Muscle of leg (tissue), 11 donors: ENCODE results near the gene MPRIP. TPM values are rescaled to one million over a fixed set of nuclear protein-coding genes. Genes with fewer than 3 reads are reported as not detected.

Source experiments
- DNase-seq: peaks from one replicate; pipeline ENCODE4 v3.0.0; 2013
- H3K27ac ChIP-seq: one replicate; pipeline ENCODE4 v1.5.1; 2013; ENCODE audit warnings: mild to moderate bottlenecking, low read length, control low read depth
- H3K27me3 ChIP-seq: one replicate; pipeline ENCODE4 v1.6.1; 2013; ENCODE audit warnings: low read length; ENCODE audit not compliant: control insufficient read depth, insufficient read depth
- H3K36me3 ChIP-seq: one replicate; pipeline ENCODE4 v1.6.1; 2013; ENCODE audit warnings: low read length; ENCODE audit not compliant: control insufficient read depth, insufficient read depth
- H3K4me1 ChIP-seq: one replicate; pipeline ENCODE4 v1.6.1; 2013; ENCODE audit warnings: low read length; ENCODE audit not compliant: control insufficient read depth, insufficient read depth
- H3K4me3 ChIP-seq: one replicate; pipeline ENCODE4 v1.5.1; 2013; ENCODE audit warnings: low read length, control low read depth
- H3K9me3 ChIP-seq: replicated peaks from 2 replicates; pipeline ENCODE4 v1.6.1; 2013; ENCODE audit warnings: low read depth, low read length; ENCODE audit not compliant: control insufficient read depth
- WGBS: methylation state at CpG from one replicate; pipeline ENCODE4 v1.1.5; 2013; ENCODE audit warnings: missing lambda C conversion rate; ENCODE audit not compliant: insufficient coverage; 5-methylcytosine and 5-hydroxymethylcytosine counted together
- polyA plus RNA-seq, 8 donors: library from polyadenylated mRNA; unstranded; fragments of 120-200 nt; gene quantifications; one replicate each; pipeline versions ENCODE4 v1.2.1 to v1.2.3, GENCODE V29; 2013; ENCODE audit warnings: inconsistent platforms in 1 of 8, low replicate concordance in 1 of 8; ENCODE audit not compliant: insufficient read length in 8 of 8, insufficient read depth in 1 of 8
- total RNA-seq: library from RNA; stranded (reverse); fragments of 120-200 nt; gene quantifications from one replicate; pipeline ENCODE4 v1.2.4, GENCODE V29; 2013

Gene MPRIP
- total and polyA plus RNA-seq, 9 donors = 144 to 211 (median 198) TPM

- Histone ChIP-seq H3K9me3 (no peaks in the 10 kb centered on the region), H3K36me3 (peaks cover 94% of the 10 kb centered on the region), H3K27me3 (no peaks in the 10 kb centered on the region), H3K4me1 (peaks cover 11% of the 10 kb centered on the region), H3K4me3 (no peak overlapping the region), H3K27ac (no peak overlapping the region)
- peak; percentile 27 for DNase-seq
- 83% methylated on average over 22 of the region's 26 CpGs for WGBS
Measured at GRCh38 chr17:17172001-17172939, 130.0 kb downstream of the MPRIP start.

GRCh38 chr17:17172990-17173389, 130.7 kb downstream of the MPRIP start:
- Histone ChIP-seq H3K9me3 (no peaks in the 10 kb centered on the region), H3K27me3 (no peaks in the 10 kb centered on the region), H3K4me3 (no peak overlapping the region), H3K4me1 (peaks cover 11% of the 10 kb centered on the region), H3K27ac (peak overlapping the region; percentile 3), H3K36me3 (peaks cover 94% of the 10 kb centered on the region)
- 78% methylated on average over 9 of the region's 9 CpGs for WGBS
- DNase-seq = no peak

- Histone ChIP-seq H3K27me3 (no peaks in the 10 kb centered on the region), H3K4me3 (no peak overlapping the region), H3K9me3 (no peaks in the 10 kb centered on the region), H3K36me3 (peaks cover 94% of the 10 kb centered on the region), H3K4me1 (peaks cover 11% of the 10 kb centered on the region), H3K27ac (no peak overlapping the region)
- DNase-seq = no peak
- 95% methylated on average over 14 of the region's 14 CpGs for WGBS
Measured at GRCh38 chr17:17173921-17174320, 131.7 kb downstream of the MPRIP start.

DNA sequence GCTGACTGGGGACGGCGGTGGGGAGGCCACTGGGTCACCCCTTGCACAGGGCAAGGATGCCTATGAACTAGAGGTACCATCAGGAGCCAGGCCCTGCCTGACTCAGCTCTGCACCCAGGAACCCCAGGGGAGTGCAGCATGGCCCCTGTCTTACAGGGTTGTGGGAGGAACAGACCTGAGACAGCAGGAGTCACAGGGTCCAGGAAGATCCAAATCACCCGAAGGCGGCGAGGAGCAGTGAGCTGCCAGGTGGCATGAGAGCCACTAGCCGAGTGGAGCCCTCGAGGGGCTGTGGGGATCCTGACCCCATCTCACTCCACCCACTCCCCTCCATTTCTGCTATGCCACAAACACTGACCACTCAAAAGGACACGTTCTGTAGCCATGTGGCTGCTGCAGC, 133.1 kb downstream of the MPRIP start:
- Histone ChIP-seq H3K4me1 (peaks cover 9% of the 10 kb centered on the region), H3K9me3 (no peaks in the 10 kb centered on the region), H3K4me3 (no peak overlapping the region), H3K27me3 (no peaks in the 10 kb centered on the region), H3K36me3 (peaks cover 95% of the 10 kb centered on the region), H3K27ac (no peak overlapping the region)
- DNase-seq = no peak
- 94% methylated on average over 2 of the region's 8 CpGs for WGBS

DNA sequence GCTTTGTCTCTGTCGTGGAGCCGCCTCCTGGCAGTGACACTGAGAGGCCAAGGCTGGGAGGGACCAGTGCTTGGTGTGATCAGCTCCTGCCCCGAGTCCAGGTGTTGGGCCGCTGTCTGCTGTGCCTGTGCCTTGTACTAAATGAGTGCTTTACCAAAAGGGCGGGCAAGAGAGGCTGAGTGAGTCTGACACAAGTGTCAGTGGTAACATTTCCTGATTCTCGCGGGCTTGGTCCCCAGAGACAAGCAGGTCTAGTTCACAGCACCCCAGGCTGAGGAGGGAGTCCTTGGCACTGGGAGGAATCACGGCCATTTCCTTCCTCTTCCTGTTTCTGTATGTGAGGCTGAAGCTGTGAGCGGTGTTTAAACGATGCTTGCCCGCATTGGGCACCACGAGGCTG, 133.7 kb downstream of the MPRIP start:
- 69% methylated on average over 6 of the region's 12 CpGs for WGBS
- no peak overlapping the region for H3K27ac ChIP-seq
- H3K27me3 ChIP-seq = no peaks in the 10 kb centered on the region
- peaks cover 3% of the 10 kb centered on the region for H3K4me1 ChIP-seq
- peaks cover 95% of the 10 kb centered on the region for H3K36me3 ChIP-seq
- H3K9me3 ChIP-seq = no peaks in the 10 kb centered on the region
- no peak overlapping the region for H3K4me3 ChIP-seq
- DNase-seq = no peak

DNA sequence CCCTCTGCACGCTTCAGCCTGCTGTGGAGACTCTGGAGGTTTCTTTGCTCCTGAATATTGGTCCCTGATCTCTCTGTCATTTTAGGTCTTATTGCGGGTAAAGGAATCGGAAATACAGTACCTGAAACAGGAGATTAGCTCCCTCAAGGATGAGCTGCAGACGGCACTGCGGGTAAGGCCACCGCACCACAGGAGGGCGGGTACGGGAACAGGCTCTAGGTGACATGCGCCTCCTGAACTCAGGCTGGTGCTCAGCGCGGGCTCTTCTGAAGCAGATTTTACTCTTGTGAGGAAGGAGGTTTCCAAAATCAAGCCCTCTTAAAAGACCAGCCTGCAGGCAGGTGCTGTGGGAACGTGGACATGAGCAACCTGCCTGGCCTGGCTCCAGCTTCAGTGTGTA, 134.1 kb downstream of the MPRIP start:
- Histone ChIP-seq H3K27ac (no peak overlapping the region), H3K27me3 (no peaks in the 10 kb centered on the region), H3K4me1 (no peaks in the 10 kb centered on the region), H3K4me3 (no peak overlapping the region), H3K9me3 (no peaks in the 10 kb centered on the region), H3K36me3 (peaks cover 94% of the 10 kb centered on the region)
- WGBS = 90% methylated on average over 12 of the region's 12 CpGs
- DNase-seq = no peak

- H3K4me1 ChIP-seq = peaks cover 4% of the 10 kb centered on the region
- 94% methylated on average over 10 of the region's 12 CpGs for WGBS
- no peaks in the 10 kb centered on the region for H3K9me3 ChIP-seq
- no peak overlapping the region for H3K27ac ChIP-seq
- H3K36me3 ChIP-seq = peaks cover 91% of the 10 kb centered on the region
- H3K4me3 ChIP-seq = no peak overlapping the region
- no peak for DNase-seq
- no peaks in the 10 kb centered on the region for H3K27me3 ChIP-seq
Measured at GRCh38 chr17:17177176-17177575, 134.9 kb downstream of the MPRIP start.

- Histone ChIP-seq H3K36me3 (peaks cover 87% of the 10 kb centered on the region), H3K9me3 (no peaks in the 10 kb centered on the region), H3K4me1 (peaks cover 7% of the 10 kb centered on the region), H3K27me3 (no peaks in the 10 kb centered on the region), H3K4me3 (no peak overlapping the region), H3K27ac (no peak overlapping the region)
- no CpG with 5 or more reads among the region's 2 CpGs for WGBS
- DNase-seq = no peak
Measured at GRCh38 chr17:17179371-17179827, 137.1 kb downstream of the MPRIP start.

DNA sequence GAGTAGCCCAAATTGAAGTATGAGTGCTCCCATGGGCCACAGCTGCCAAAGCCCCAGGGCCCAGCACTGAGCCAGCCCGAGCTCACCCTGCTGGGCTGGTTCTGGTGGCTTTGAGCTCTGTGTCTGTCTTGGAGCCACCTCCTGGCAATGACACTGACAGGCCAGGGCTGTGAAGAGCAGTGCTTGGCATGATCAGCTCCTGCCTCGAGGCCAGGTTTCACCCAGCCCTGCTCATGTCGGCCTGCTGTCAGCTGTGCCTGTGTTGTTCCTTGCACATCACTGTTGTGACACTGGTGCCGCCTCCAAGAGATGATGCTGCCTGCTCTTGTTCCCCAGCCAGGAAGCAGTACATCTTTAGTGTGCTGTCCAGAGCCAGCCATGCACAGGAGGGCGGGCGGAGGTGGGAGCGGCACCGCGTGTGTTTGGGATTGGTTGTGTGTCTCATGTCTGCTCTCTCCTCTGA, 137.9 kb downstream of the MPRIP start:
- Histone ChIP-seq H3K36me3 (peaks cover 86% of the 10 kb centered on the region), H3K27me3 (no peaks in the 10 kb centered on the region), H3K27ac (no peak overlapping the region), H3K4me1 (peaks cover 11% of the 10 kb centered on the region), H3K4me3 (no peak overlapping the region), H3K9me3 (no peaks in the 10 kb centered on the region)
- no peak for DNase-seq
- 87% methylated on average over 4 of the region's 9 CpGs for WGBS

- peaks cover 82% of the 10 kb centered on the region for H3K36me3 ChIP-seq
- H3K9me3 ChIP-seq = no peaks in the 10 kb centered on the region
- peaks cover 11% of the 10 kb centered on the region for H3K4me1 ChIP-seq
- no peak overlapping the region for H3K4me3 ChIP-seq
- no peaks in the 10 kb centered on the region for H3K27me3 ChIP-seq
- WGBS = 56% methylated on average over 4 of the region's 13 CpGs
- DNase-seq = no peak
- no peak overlapping the region for H3K27ac ChIP-seq
Measured at GRCh38 chr17:17180741-17181525, 138.7 kb downstream of the MPRIP start.
